Measurements from ENCODE around the gene SPATA31C2.

SPATA31C2 gene

GRCh38 chr9:88179062-88179521, 40.8 kb upstream of the SPATA31C2 start:
- no peaks in the 10 kb centered on the region for H3K27me3 ChIP-seq (ENCODE audit: insufficient read depth, low read length)
- H3K4me3 ChIP-seq (ENCODE audit: low read depth, low read length, poor library complexity, severe bottlenecking), result no peak overlapping the region
- H2AFZ ChIP-seq (ENCODE audit: low read length), result no peak overlapping the region
- H3K9me2 ChIP-seq (ENCODE audit: low read depth, low read length), result no peaks in the 10 kb centered on the region
- no peaks in the 10 kb centered on the region for H3K9me3 ChIP-seq (ENCODE audit: low read length)
- TF ChIP-seq EZH2 (IDR thresholded peaks at IDR 0.05; ENCODE audit: borderline replicate concordance, low read length), result no peak
- TF ChIP-seq, protein P1, sequence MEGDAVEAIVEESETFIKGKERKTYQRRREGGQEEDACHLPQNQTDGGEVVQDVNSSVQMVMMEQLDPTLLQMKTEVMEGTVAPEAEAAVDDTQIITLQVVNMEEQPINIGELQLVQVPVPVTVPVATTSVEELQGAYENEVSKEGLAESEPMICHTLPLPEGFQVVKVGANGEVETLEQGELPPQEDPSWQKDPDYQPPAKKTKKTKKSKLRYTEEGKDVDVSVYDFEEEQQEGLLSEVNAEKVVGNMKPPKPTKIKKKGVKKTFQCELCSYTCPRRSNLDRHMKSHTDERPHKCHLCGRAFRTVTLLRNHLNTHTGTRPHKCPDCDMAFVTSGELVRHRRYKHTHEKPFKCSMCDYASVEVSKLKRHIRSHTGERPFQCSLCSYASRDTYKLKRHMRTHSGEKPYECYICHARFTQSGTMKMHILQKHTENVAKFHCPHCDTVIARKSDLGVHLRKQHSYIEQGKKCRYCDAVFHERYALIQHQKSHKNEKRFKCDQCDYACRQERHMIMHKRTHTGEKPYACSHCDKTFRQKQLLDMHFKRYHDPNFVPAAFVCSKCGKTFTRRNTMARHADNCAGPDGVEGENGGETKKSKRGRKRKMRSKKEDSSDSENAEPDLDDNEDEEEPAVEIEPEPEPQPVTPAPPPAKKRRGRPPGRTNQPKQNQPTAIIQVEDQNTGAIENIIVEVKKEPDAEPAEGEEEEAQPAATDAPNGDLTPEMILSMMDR (IDR thresholded peaks at IDR 0.05; ENCODE audit: low read length), result no peak
- no peaks in the 10 kb centered on the region for H3F3A ChIP-seq (ENCODE audit: insufficient read depth, low read length)
- H4K20me1 ChIP-seq (ENCODE audit: insufficient read depth, low read length), result no peaks in the 10 kb centered on the region
- H3K79me2 ChIP-seq (ENCODE audit: insufficient read depth, low read length), result no peaks in the 10 kb centered on the region
- no peak overlapping the region for H3K9ac ChIP-seq (ENCODE audit: low read length)
- H3K27ac ChIP-seq (ENCODE audit: low read depth, low read length, poor library complexity, severe bottlenecking), result no peak overlapping the region
- no peaks in the 10 kb centered on the region for H3K36me3 ChIP-seq (ENCODE audit: insufficient read depth, low read length)
- H3K4me1 ChIP-seq (ENCODE audit: insufficient read depth, low read length, severe bottlenecking), result no peaks in the 10 kb centered on the region
- no peak overlapping the region for H3K4me2 ChIP-seq (ENCODE audit: low read length)

- H3K9ac ChIP-seq (ENCODE audit: low read length), result no peak overlapping the region
- H3K27ac ChIP-seq (ENCODE audit: low read depth, low read length, poor library complexity, severe bottlenecking), result no peak overlapping the region
- no peaks in the 10 kb centered on the region for H3K9me3 ChIP-seq (ENCODE audit: low read length)
- H3K4me1 ChIP-seq (ENCODE audit: insufficient read depth, low read length, severe bottlenecking), result no peaks in the 10 kb centered on the region
- no peaks in the 10 kb centered on the region for H4K20me1 ChIP-seq (ENCODE audit: insufficient read depth, low read length)
- TF ChIP-seq EZH2 (IDR thresholded peaks at IDR 0.05; ENCODE audit: borderline replicate concordance, low read length), result no peak
- TF ChIP-seq, protein P1 (IDR thresholded peaks at IDR 0.05; ENCODE audit: low read length), result no peak
- H3K27me3 ChIP-seq (ENCODE audit: insufficient read depth, low read length), result no peaks in the 10 kb centered on the region
- H3K9me2 ChIP-seq (ENCODE audit: low read depth, low read length), result no peaks in the 10 kb centered on the region
- no peaks in the 10 kb centered on the region for H3F3A ChIP-seq (ENCODE audit: insufficient read depth, low read length)
- H3K79me2 ChIP-seq (ENCODE audit: insufficient read depth, low read length), result no peaks in the 10 kb centered on the region
- H2AFZ ChIP-seq (ENCODE audit: low read length), result no peak overlapping the region
- no peak overlapping the region for H3K4me3 ChIP-seq (ENCODE audit: low read depth, low read length, poor library complexity, severe bottlenecking)
- H3K4me2 ChIP-seq (ENCODE audit: low read length), result no peak overlapping the region
- no peaks in the 10 kb centered on the region for H3K36me3 ChIP-seq (ENCODE audit: insufficient read depth, low read length)
Observed at GRCh38 chr9:88178641-88179040, 40.4 kb upstream of the SPATA31C2 start.

GRCh38 chr9:88177371-88177770, 39.1 kb upstream of the SPATA31C2 start:
- no peaks in the 10 kb centered on the region for H3K9me3 ChIP-seq (ENCODE audit: low read length)
- no peak overlapping the region for H2AFZ ChIP-seq (ENCODE audit: low read length)
- H3K27ac ChIP-seq (ENCODE audit: low read depth, low read length, poor library complexity, severe bottlenecking), result no peak overlapping the region
- H3K4me3 ChIP-seq (ENCODE audit: low read depth, low read length, poor library complexity, severe bottlenecking), result no peak overlapping the region
- no peak overlapping the region for H3K4me2 ChIP-seq (ENCODE audit: low read length)
- H3F3A ChIP-seq (ENCODE audit: insufficient read depth, low read length), result no peaks in the 10 kb centered on the region
- no peak for TF ChIP-seq EZH2 (IDR thresholded peaks at IDR 0.05; ENCODE audit: borderline replicate concordance, low read length)
- TF ChIP-seq, protein P1 (IDR thresholded peaks at IDR 0.05; ENCODE audit: low read length), result no peak
- H3K9ac ChIP-seq (ENCODE audit: low read length), result no peak overlapping the region
- H3K9me2 ChIP-seq (ENCODE audit: low read depth, low read length), result no peaks in the 10 kb centered on the region
- H3K4me1 ChIP-seq (ENCODE audit: insufficient read depth, low read length, severe bottlenecking), result no peaks in the 10 kb centered on the region
- no peaks in the 10 kb centered on the region for H3K27me3 ChIP-seq (ENCODE audit: insufficient read depth, low read length)
- no peaks in the 10 kb centered on the region for H4K20me1 ChIP-seq (ENCODE audit: insufficient read depth, low read length)
- no peaks in the 10 kb centered on the region for H3K79me2 ChIP-seq (ENCODE audit: insufficient read depth, low read length)
- H3K36me3 ChIP-seq (ENCODE audit: insufficient read depth, low read length), result no peaks in the 10 kb centered on the region
